NT2/D1 (cell line): ENCODE data around the gene CNTN5.

Source experiments
- SUZ12 ChIP-seq: IDR thresholded peaks from 2 replicates; pipeline ENCODE4 v1.6.1; 2011; ENCODE audit not compliant: insufficient read length, insufficient read depth; ENCODE audit errors: extremely low read depth
- YY1 ChIP-seq: IDR thresholded peaks from 2 replicates; pipeline ENCODE4 v1.6.1; 2011; ENCODE audit not compliant: insufficient read length, insufficient read depth

DNA sequence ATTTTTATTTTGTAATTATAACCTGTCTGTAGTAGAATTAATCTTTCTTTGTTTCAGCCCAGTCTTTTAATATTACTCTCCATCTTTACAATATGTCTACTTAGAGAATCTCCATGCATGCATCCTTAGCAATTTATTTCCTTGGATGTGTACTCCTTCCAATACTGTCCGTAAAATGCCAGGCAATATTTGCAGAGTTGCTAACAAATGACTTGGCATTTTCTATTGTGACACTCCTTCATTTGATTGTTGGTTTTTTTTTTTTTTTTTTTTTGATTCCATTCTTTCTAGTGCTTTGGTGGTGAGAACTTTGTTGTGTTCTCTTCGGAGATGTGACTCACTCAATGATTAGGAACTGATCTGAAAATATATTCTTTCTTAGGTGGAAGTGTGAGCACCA is 220.3 kb downstream of the CNTN5 start:
- TF ChIP-seq SUZ12 (no peak), YY1 (no peak)
